HG03039 (cell line): ENCODE data around the gene NOA1.

Experiments
- ATAC-seq: cut with Tn5 transposase; IDR thresholded peaks from one replicate; pipeline ENCODE4 v1.9.1; 2021; ENCODE audit warnings: mild to moderate bottlenecking, moderate library complexity; ENCODE audit not compliant: unreplicated experiment

NOA1 gene

GRCh38 chr4:56977321-56978012 lies at the start of gene NOA1:
Gene NOA1 (minus strand): TSS chr4:56977606. CDS start chr4:56977585, 21 bp downstream.
- peak; percentile 86 for ATAC-seq

- no peak for ATAC-seq
Measured at GRCh38 chr4:57023104-57023503, 45.7 kb upstream of the NOA1 start.

GRCh38 chr4:57020467-57021101 lies 43.2 kb upstream of the NOA1 start:
- ATAC-seq: no peak

GRCh38 chr4:57018980-57019379 lies 41.6 kb upstream of the NOA1 start:
- ATAC-seq: no peak

GRCh38 chr4:57013543-57014120 lies 36.2 kb upstream of the NOA1 start:
- ATAC-seq: no peak

GRCh38 chr4:56999751-57000150 lies 22.3 kb upstream of the NOA1 start:
- ATAC-seq: no peak

GRCh38 chr4:56995525-56995924 lies 18.1 kb upstream of the NOA1 start:
- no peak for ATAC-seq

- ATAC-seq: no peak
Measured at GRCh38 chr4:56990109-56990905, 12.9 kb upstream of the NOA1 start.

- ATAC-seq: no peak
Measured at GRCh38 chr4:56986952-56987351, 9.5 kb upstream of the NOA1 start.

- no peak for ATAC-seq
Measured at GRCh38 chr4:56986192-56986591, 8.8 kb upstream of the NOA1 start.

GRCh38 chr4:56981795-56982201 lies 4.4 kb upstream of the NOA1 start:
- ATAC-seq: no peak

- no peak for ATAC-seq
Measured at GRCh38 chr4:56979421-56980072, 2.1 kb upstream of the NOA1 start.

- peak; percentile 41 for ATAC-seq
Measured at GRCh38 chr4:56978750-56979303, 1.4 kb upstream of the NOA1 start, which contains the start of gene POLR2B. Gene POLR2B (plus strand): TSS chr4:56978896. CDS start chr4:56978986, 90 bp downstream.

GRCh38 chr4:56976837-56977320 lies 527 bp downstream of the NOA1 start:
- peak; percentile 23 for ATAC-seq

GRCh38 chr4:56976283-56976836 lies 1.0 kb downstream of the NOA1 start:
- ATAC-seq: no peak

- no peak for ATAC-seq
Measured at GRCh38 chr4:56973336-56973735, 4.1 kb downstream of the NOA1 start.

GRCh38 chr4:56972809-56973208 lies 4.6 kb downstream of the NOA1 start:
- ATAC-seq: no peak

- no peak for ATAC-seq
Measured at GRCh38 chr4:56972389-56972788, 5.0 kb downstream of the NOA1 start.

GRCh38 chr4:56971383-56971782 lies 6.0 kb downstream of the NOA1 start:
- no peak for ATAC-seq

GRCh38 chr4:56961107-56961500 lies 16.3 kb downstream of the NOA1 start:
- no peak for ATAC-seq
